GM12892 (cell line): Measurements from ENCODE around the gene CAAP1.
"Not testable (repeated sequence)": the region's sequence is repeated elsewhere in the genome, so short reads cannot be mapped to it uniquely, and the experiment has no call there.

Experiments used
- POLR2A ChIP-seq: IDR thresholded peaks from 2 replicates; pipeline ENCODE4 v1.6.1; 2011; ENCODE audit warnings: low read depth, low read length, control low read depth
- POLR2AphosphoS5 ChIP-seq: IDR thresholded peaks from 2 replicates; pipeline ENCODE4 v1.6.1; 2011; ENCODE audit warnings: low read depth, low read length, control low read depth
- TAF1 ChIP-seq: IDR thresholded peaks from 2 replicates; pipeline ENCODE4 v1.6.1; 2011; ENCODE audit warnings: low read depth, mild to moderate bottlenecking, control low read depth, low read length, borderline replicate concordance

DNA sequence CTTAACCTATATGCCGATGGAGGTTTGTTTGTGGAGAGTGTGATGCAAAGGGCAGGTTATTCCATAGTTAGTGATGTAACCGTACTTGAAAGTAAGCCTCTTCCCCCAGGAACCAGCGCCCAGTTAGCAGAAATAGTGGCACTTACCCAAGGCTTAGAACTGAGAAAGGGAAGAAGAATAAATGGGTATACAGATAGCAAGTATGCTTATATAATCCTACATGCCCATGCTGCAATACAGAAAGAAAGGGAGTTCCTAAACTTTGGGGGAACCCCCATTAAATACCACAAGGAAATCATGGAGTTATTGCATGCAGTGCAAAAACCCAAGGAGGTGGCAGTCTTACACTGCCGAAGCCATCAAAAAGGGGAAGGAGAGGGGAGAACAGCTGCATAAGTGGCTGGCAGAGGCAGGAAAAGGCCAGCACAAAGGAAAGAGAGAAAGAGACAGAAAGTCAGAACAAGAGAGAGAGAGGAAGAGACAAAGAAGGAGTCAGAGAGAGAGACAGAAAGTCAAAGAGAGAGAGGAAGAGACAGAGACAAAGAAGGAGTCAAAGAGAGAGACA, 64.1 kb downstream of the CAAP1 start:
- not testable (repeated sequence) for TF ChIP-seq POLR2A, POLR2AphosphoS5, TAF1
